Mucosa of rectum (tissue), 2 donors: ENCODE results near the gene CYP21A2.
"Not testable (repeated sequence)": the region's sequence is repeated elsewhere in the genome, so short reads cannot be mapped to it uniquely, and the experiment has no call there.

Experiments
- H3K27ac ChIP-seq, 2 donors: one replicate each; pipeline ENCODE4 v1.7.0; 2013; ENCODE audit warnings: inconsistent platforms in 2 of 2, low read depth in 2 of 2, low read length in 2 of 2
- H3K27me3 ChIP-seq, 2 donors: one replicate each; pipeline ENCODE4 v1.7.0; 2013; ENCODE audit warnings: low read length in 2 of 2; ENCODE audit not compliant: control insufficient read depth in 2 of 2, insufficient read depth in 2 of 2
- H3K36me3 ChIP-seq, 2 donors: one replicate each; pipeline ENCODE4 v1.7.0; 2013; ENCODE audit warnings: low read length in 2 of 2; ENCODE audit not compliant: control insufficient read depth in 2 of 2, insufficient read depth in 2 of 2
- H3K4me1 ChIP-seq, 2 donors: one replicate each; pipeline ENCODE4 v1.7.0; 2013; ENCODE audit warnings: low read length in 2 of 2, mild to moderate bottlenecking in 1 of 2; ENCODE audit not compliant: control insufficient read depth in 2 of 2, insufficient read depth in 2 of 2
- H3K4me3 ChIP-seq, 2 donors: one replicate each; pipeline ENCODE4 v1.7.0; 2013; ENCODE audit warnings: low read length in 2 of 2
- H3K9ac ChIP-seq, 2 donors: one replicate each; pipeline ENCODE4 v1.7.0; 2013; ENCODE audit warnings: low read length in 2 of 2, low read depth in 1 of 2, mild to moderate bottlenecking in 1 of 2
- H3K9me3 ChIP-seq, 2 donors: one replicate each; pipeline ENCODE4 v1.7.0; 2013; ENCODE audit warnings: low read length in 2 of 2; ENCODE audit not compliant: control insufficient read depth in 2 of 2
- donor health status: healthy.
- donor health status: Normal muscosa, but diverticular disease.

CYP21A2 gene

DNA sequence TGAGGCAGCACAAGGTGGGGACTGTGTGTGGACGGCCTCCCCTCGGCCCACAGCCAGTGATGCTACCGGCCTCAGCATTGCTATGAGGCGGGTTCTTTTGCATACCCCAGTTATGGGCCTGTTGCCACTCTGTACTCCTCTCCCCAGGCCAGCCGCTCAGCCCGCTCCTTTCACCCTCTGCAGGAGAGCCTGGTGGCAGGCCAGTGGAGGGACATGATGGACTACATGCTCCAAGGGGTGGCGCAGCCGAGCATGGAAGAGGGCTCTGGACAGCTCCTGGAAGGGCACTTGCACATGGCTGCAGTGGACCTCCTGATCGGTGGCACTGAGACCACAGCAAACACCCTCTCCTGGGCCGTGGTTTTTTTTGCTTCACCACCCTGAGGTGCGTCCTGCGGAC lies 31.1 kb upstream of the CYP21A2 start:
- not testable (repeated sequence) for H3K4me1 ChIP-seq, H3K9me3 ChIP-seq, H3K9ac ChIP-seq, H3K27me3 ChIP-seq, H3K4me3 ChIP-seq, H3K27ac ChIP-seq, H3K36me3 ChIP-seq

DNA sequence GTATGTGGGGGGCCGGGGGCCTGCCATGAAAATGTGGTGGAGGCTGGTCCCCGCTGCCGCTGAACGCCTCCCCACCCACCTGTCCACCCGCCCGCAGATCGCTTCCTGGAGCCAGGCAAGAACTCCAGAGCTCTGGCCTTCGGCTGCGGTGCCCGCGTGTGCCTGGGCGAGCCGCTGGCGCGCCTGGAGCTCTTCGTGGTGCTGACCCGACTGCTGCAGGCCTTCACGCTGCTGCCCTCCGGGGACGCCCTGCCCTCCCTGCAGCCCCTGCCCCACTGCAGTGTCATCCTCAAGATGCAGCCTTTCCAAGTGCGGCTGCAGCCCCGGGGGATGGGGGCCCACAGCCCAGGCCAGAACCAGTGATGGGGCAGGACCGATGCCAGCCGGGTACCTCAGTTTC lies 30.2 kb upstream of the CYP21A2 start:
- H3K9me3 ChIP-seq, H3K9ac ChIP-seq, H3K27me3 ChIP-seq, H3K4me1 ChIP-seq, H3K4me3 ChIP-seq, H3K36me3 ChIP-seq, H3K27ac ChIP-seq: not testable (repeated sequence)

- not testable (repeated sequence) for H3K9me3 ChIP-seq, H3K27me3 ChIP-seq, H3K9ac ChIP-seq
Observed at GRCh38 chr6:32008616-32009015, 29.6 kb upstream of the CYP21A2 start.

DNA sequence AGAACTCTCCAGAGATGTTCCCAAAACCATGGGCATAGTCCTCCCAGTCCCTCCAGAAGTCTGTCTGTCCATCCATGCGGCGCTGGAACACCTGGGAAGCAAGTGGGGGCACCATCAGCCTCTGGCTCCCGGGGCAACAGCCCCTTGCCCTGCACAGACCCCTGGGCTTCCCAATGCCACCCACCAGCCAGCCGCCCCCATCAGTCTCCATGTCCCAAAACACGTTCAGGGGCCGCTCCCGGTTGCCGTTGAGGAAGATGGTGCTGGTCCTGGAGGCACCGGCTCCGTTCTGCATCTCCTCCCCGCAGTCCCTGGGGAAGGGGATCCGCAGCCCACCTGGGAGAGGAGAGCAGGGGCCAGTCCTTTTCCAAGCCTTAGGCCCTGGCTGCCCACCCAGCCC lies 28.7 kb upstream of the CYP21A2 start:
- H3K4me3 ChIP-seq, H3K36me3 ChIP-seq, H3K27me3 ChIP-seq, H3K9ac ChIP-seq, H3K4me1 ChIP-seq, H3K9me3 ChIP-seq, H3K27ac ChIP-seq: not testable (repeated sequence)

More at GRCh38 chr6:32008616-32009015, 29.6 kb upstream of the CYP21A2 start:
- not testable (repeated sequence) for H3K27ac ChIP-seq, H3K36me3 ChIP-seq, H3K4me3 ChIP-seq, H3K4me1 ChIP-seq

DNA sequence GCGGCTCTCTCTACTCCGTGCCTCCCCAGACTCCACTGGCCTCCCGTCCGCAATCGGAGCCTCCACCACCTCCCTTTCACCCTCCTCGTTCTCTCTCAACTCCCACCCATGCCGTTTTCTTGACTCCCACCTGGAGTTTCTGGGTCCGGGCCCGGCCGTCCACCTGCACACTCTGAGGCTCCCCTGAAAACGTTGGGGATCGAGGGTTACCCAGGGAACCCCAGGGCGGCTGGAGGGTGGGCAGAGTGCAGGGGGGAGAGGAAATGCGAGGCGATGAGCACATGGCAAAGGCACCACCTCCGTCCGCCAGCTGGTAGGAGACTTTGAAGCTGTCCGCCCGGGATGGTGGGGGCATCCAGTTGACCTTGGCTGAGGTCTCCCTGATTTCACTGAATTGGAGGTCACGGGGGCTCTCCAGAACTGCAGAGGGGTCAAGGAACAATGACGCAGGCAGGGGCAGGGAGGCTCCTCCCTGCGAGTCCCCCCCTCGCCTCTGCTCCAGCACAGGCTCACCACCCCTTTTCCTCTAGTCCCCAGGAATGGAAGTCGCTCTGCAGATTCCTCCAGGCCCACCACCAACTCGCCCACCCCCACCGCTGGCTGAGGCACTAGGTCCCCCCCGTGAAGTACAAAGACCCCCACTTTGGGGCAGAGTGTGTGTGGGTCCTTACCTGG lies 27.2 kb upstream of the CYP21A2 start:
- H3K36me3 ChIP-seq, H3K9me3 ChIP-seq, H3K9ac ChIP-seq, H3K27ac ChIP-seq, H3K27me3 ChIP-seq, H3K4me3 ChIP-seq, H3K4me1 ChIP-seq: not testable (repeated sequence)

GRCh38 chr6:32012941-32013617 lies 25.1 kb upstream of the CYP21A2 start:
- H3K4me1 ChIP-seq, H3K4me3 ChIP-seq, H3K27me3 ChIP-seq, H3K36me3 ChIP-seq, H3K9me3 ChIP-seq, H3K9ac ChIP-seq, H3K27ac ChIP-seq: not testable (repeated sequence)

DNA sequence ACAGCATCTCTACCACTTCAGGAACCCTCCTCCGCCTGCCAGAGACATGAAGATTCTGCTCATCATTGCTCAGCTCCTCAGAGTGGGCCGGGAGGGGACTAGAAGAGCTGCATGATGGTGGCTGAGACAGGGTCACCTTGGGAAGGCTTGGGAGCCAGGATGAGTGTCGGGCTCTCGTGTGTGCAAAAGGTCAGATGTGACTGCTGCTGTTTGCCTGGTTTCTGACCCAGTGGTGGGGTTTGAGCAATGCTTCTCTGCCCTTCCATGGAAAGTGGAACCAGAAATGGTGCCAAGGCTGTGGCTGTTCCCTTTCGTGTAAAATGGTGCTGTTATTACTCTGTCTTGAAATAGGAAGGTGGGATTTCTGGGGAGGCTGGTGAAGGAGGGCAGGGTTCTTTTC lies 24.5 kb upstream of the CYP21A2 start:
- not testable (repeated sequence) for H3K4me1 ChIP-seq, H3K36me3 ChIP-seq, H3K4me3 ChIP-seq, H3K9ac ChIP-seq, H3K27me3 ChIP-seq, H3K27ac ChIP-seq, H3K9me3 ChIP-seq

DNA sequence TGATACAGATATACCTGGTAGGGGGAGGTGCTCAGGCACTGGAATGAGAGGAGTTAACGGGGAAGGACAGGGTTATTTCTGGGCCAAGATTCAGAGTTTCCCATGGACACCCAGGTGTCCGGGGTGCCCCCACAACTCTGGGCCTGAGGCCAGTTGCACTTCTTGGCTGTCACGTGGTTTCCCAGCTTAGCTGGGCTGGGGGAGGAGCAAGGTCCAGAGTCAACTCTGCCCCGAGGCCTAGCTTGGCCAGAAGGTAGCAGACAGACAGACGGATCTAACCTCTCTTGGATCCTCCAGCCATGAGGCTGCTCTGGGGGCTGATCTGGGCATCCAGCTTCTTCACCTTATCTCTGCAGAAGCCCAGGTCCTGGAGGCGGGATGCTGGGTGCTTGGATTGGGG lies 23.7 kb upstream of the CYP21A2 start, which contains the start of gene C4B:
C4B (plus strand) TSS at position 249 of the 400 bp plus-strand sequence; CDS start at position 300, 51 bp downstream.
- H3K9me3 ChIP-seq, H3K9ac ChIP-seq, H3K27ac ChIP-seq, H3K27me3 ChIP-seq, H3K4me1 ChIP-seq, H3K36me3 ChIP-seq, H3K4me3 ChIP-seq: not testable (repeated sequence)

DNA sequence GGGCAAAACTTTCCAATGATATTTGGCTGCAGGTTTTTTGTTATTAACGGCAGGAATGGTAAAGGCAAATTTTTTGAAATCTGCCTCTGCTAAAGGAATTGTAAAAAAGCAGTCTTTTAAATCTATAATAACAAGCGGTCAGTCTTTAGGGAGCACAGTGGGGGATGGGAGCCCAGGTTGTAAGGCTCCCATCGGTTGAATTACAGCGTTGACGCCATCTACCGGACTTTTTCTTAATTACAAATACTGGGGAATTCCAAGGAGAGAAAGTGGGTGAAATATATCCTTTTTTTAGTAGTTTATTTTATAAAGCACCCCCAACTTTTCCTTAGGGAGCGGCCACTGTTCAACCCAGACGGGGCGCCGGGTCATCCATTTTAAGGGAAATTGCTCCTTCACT lies 16.1 kb upstream of the CYP21A2 start:
- H3K36me3 ChIP-seq, H3K27ac ChIP-seq, H3K27me3 ChIP-seq, H3K4me3 ChIP-seq, H3K4me1 ChIP-seq, H3K9ac ChIP-seq, H3K9me3 ChIP-seq: not testable (repeated sequence)

GRCh38 chr6:32028631-32029030 lies 9.6 kb upstream of the CYP21A2 start:
- not testable (repeated sequence) for H3K4me3 ChIP-seq, H3K36me3 ChIP-seq

More at GRCh38 chr6:32028631-32029030, 9.6 kb upstream of the CYP21A2 start:
- H3K9me3 ChIP-seq, H3K27ac ChIP-seq, H3K9ac ChIP-seq, H3K27me3 ChIP-seq, H3K4me1 ChIP-seq: not testable (repeated sequence)
